ENCODE measurements around the gene RNPEP. TPM values are rescaled to one million over a fixed set of nuclear protein-coding genes. Genes with fewer than 3 reads are reported as not detected.

The RNPEP gene
- total and polyA plus RNA-seq, 2 of the 8 experiments (the other 6 are each of a cell fraction or from before 2014, with no cell fraction given), result 34.1 to 51.1 TPM

DNA sequence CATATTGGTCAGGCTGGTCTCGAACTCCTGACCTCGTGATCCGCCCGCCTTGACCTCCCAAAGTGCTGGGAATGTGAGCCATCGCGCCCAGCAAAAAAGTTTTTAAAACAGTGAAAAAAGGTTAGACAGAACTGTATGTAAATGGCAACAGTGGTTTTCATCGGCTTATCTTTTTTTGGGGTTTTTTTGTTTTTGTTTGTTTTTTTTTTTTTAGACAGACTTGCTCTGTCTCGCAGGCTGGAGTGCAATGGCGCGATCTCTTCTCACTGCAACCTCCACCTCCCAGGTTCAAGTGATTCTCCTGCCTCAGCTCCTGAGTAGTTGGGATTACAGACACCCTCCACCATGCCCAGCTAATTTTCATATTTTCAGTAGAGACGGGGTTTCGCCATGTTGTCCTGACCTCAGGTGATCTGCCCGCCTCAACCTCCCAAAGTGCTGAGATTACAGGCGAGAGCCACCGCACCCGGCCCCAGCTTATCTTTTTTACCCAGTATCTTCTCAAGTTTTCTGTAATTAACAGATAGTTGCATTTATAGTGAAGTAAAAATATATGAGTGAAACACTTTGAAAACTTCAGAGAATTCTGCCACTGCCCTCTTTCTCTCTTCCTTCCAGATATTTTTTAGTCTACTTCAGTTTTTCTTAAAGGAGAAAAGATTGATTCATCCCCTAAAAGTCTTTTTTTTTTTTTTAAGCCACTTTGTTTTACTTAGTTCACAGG, 14.1 kb upstream of the RNPEP start:
- H2BK20ac ChIP-seq (ENCODE audit: low read length), result no peak overlapping the region
- peaks cover 2 to 6% of the 10 kb centered on the region in 2 experiments for H4K20me1 ChIP-seq (replicated peaks in 1 of 2; ENCODE audit: control insufficient read depth in 1 of 2, insufficient read depth in 2 of 2, low read length in 2 of 2)
- DNase-seq (ENCODE audit: low read depth in 1 of 2, low spot score in 2 of 2) (no peak), FAIRE-seq (no peak)
- no peak overlapping the region for H4K5ac ChIP-seq (ENCODE audit: insufficient read length, low read depth, low read length)
- H3K4ac ChIP-seq (replicated peaks; ENCODE audit: insufficient read length, low read depth, low read length), result no peak overlapping the region
- H3K18ac ChIP-seq (ENCODE audit: extremely low read depth, low read length), result no peak overlapping the region
- H3K9ac ChIP-seq (replicated peaks in 1 of 4; ENCODE audit: extremely low read depth in 1 of 4, low read depth in 3 of 4, low read length in 3 of 4), result no peak overlapping the region
- POLR2A ChIA-PET (ENCODE audit: partially characterized antibody), result interaction anchor here (0.6 to 1.8 kb wide), 5 partner anchors 8 to 88 kb away, joined by 3 to 5 read pairs (median 3); partner anchors contain the start of gene TIMM17A
- no peaks in the 10 kb centered on the region for H3K23me2 ChIP-seq (ENCODE audit: low read depth, low read length)
- peaks cover 13 to 66% (median 48%) of the 10 kb centered on the region in 4 experiments for H3K36me3 ChIP-seq (ENCODE audit: control insufficient read depth in 2 of 4, insufficient read depth in 4 of 4, low read length in 3 of 4)
- no peak overlapping the region for H4K91ac ChIP-seq (replicated peaks; ENCODE audit: insufficient read length, low read length)
- no peak for TF ChIP-seq SAP30 (IDR thresholded peaks at IDR 0.05; ENCODE audit: insufficient read depth, insufficient replicate concordance, low read length)
- no peak for TF ChIP-seq SUZ12 (IDR thresholded peaks at IDR 0.05; ENCODE audit: low read length)
- no peak for TF ChIP-seq SIRT6 (IDR thresholded peaks at IDR 0.05; ENCODE audit: low read length)
- TF ChIP-seq PHF8 (conservative IDR thresholded peaks at IDR 0.05; ENCODE audit: low read depth, low read length), result no peak
- no peak for TF ChIP-seq BACH1 (IDR thresholded peaks at IDR 0.05; ENCODE audit: low read length)
- no peak for TF ChIP-seq EP300 (IDR thresholded peaks at IDR 0.05; ENCODE audit: borderline replicate concordance in 1 of 2, low read depth in 2 of 2, low read length in 2 of 2)
- TF ChIP-seq CBX8 (IDR thresholded peaks at IDR 0.05; ENCODE audit: borderline replicate concordance, low read depth, low read length), result no peak
- TF ChIP-seq RBBP5 (IDR thresholded peaks at IDR 0.05; ENCODE audit: borderline replicate concordance, low read depth, low read length), result no peak
- TF ChIP-seq BCL11A (IDR thresholded peaks at IDR 0.05; ENCODE audit: low read depth in 2 of 2, low read length in 2 of 2), result no peak
- no peak overlapping the region for H2BK5ac ChIP-seq (ENCODE audit: low read depth, low read length)
- no peak overlapping the region for H3K56ac ChIP-seq (replicated peaks; ENCODE audit: insufficient read length, low read depth, low read length)
- H3K79me2 ChIP-seq (ENCODE audit: control insufficient read depth in 1 of 2, insufficient read depth in 2 of 2, low read length in 2 of 2), result no peaks in the 10 kb centered on the region
- H2BK12ac ChIP-seq (ENCODE audit: low read depth, low read length), result no peak overlapping the region
- H3K23ac ChIP-seq (ENCODE audit: insufficient read length), result no peak overlapping the region
- H3K79me1 ChIP-seq (ENCODE audit: low read depth, low read length), result no peaks in the 10 kb centered on the region
- no peak overlapping the region for H3K4me2 ChIP-seq (ENCODE audit: insufficient read depth in 1 of 2, low read depth in 2 of 2, low read length in 2 of 2)
- CTCF ChIA-PET (ENCODE audit: partially characterized antibody), result interaction anchor here (1.3 to 10.4 kb wide), 4 partner anchors 18 to 145 kb away, joined by 3 to 85 read pairs (median 6); no protein-coding TSS in a partner anchor
- no peak overlapping the region for H2AK5ac ChIP-seq (ENCODE audit: low read depth, low read length)
- no peak overlapping the region for H3K27ac ChIP-seq (ENCODE audit: low read depth, low read length)
- no peak overlapping the region for H4K8ac ChIP-seq (ENCODE audit: extremely low read depth, insufficient read depth, low read length)
- H2BK120ac ChIP-seq (replicated peaks; ENCODE audit: low read depth, low read length), result no peak overlapping the region
- H3K9me3 ChIP-seq (ENCODE audit: insufficient read depth in 2 of 2, low read depth in 1 of 2, low read length in 1 of 2), result no peaks in the 10 kb centered on the region
- no peaks in the 10 kb centered on the region for H3K4me1 ChIP-seq (replicated peaks in 1 of 4; ENCODE audit: control insufficient read depth in 3 of 4, insufficient read depth in 4 of 4, low read length in 3 of 4)
- no peak overlapping the region for H2BK15ac ChIP-seq (ENCODE audit: low read length)
- H3K4me3 ChIP-seq (ENCODE audit: extremely low read depth in 1 of 4, insufficient read depth in 2 of 4, low read depth in 3 of 4, low read length in 4 of 4), result no peak overlapping the region
- WGBS, 2 experiments (ENCODE audit: extremely low coverage in 1 of 2, insufficient coverage in 1 of 2, insufficient read length in 1 of 2, insufficient replicate concordance in 2 of 2, low coverage in 1 of 2, low lambda C conversion rate in 2 of 2, missing lambda C conversion rate in 1 of 2), result 87% methylated on average over 16 of the region's 16 CpGs; no CpG with 5 or more reads in 1 of the 2 experiments
- no peaks in the 10 kb centered on the region for H3K27me3 ChIP-seq (replicated peaks in 1 of 4; ENCODE audit: control insufficient read depth in 3 of 4, extremely low read depth in 1 of 4, insufficient read depth in 3 of 4, low read length in 3 of 4)
- no peak overlapping the region for H2AFZ ChIP-seq (ENCODE audit: low read length)
- no peak overlapping the region for H3K14ac ChIP-seq (ENCODE audit: insufficient read length)
